Measurements from ENCODE around the gene RAD51AP2. TPM values are rescaled to one million over a fixed set of nuclear protein-coding genes. Genes with fewer than 3 reads are reported as not detected.
A peak's percentile ranks its signal among the peaks of the same experiment; 100 is the strongest.
"Not testable (repeated sequence)": the region's sequence is repeated elsewhere in the genome, so short reads cannot be mapped to it uniquely, and the experiment has no call there.

Gene RAD51AP2
- not detected for total RNA-seq

GRCh38 chr2:17518212-17519154, at the start of gene RAD51AP2:
RAD51AP2 (minus strand) TSS chr2:17518440; CDS start chr2:17518415, 25 bp downstream.
- H3K4me3 ChIP-seq, result peak within 1 kb of the TSS; percentile 34 to 59 (median 38)
- no peaks in the 10 kb centered on the region for H3K27me3 ChIP-seq
- H3K9me3 ChIP-seq, result no peaks in the 10 kb centered on the region
- no peaks in the 10 kb centered on the region for H3K36me3 ChIP-seq
- peak in 1 of 2 donors; percentile 30 for TF ChIP-seq POLR2A (IDR thresholded peaks at IDR 0.05)
- peak in 1 of 2 donors; percentile 29 for TF ChIP-seq EP300 (IDR thresholded peaks at IDR 0.05)
- TF ChIP-seq, protein P1, sequence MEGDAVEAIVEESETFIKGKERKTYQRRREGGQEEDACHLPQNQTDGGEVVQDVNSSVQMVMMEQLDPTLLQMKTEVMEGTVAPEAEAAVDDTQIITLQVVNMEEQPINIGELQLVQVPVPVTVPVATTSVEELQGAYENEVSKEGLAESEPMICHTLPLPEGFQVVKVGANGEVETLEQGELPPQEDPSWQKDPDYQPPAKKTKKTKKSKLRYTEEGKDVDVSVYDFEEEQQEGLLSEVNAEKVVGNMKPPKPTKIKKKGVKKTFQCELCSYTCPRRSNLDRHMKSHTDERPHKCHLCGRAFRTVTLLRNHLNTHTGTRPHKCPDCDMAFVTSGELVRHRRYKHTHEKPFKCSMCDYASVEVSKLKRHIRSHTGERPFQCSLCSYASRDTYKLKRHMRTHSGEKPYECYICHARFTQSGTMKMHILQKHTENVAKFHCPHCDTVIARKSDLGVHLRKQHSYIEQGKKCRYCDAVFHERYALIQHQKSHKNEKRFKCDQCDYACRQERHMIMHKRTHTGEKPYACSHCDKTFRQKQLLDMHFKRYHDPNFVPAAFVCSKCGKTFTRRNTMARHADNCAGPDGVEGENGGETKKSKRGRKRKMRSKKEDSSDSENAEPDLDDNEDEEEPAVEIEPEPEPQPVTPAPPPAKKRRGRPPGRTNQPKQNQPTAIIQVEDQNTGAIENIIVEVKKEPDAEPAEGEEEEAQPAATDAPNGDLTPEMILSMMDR (IDR thresholded peaks at IDR 0.05), result no peak
- peak within 1 kb of the TSS in 2 of 4 donors; percentile 37 to 80 for H3K27ac ChIP-seq
- H3K4me1 ChIP-seq, result peaks cover 0 to 11% (median 3%) of the 10 kb centered on the region in 4 donors
- DNase-seq (ENCODE audit: low spot score in 2 of 2), result peak; percentile 66 to 71
- WGBS, 2 donors, result 6 to 7% methylated on average over 30 to 38 of the region's 38 CpGs

GRCh38 chr2:17565726-17566125, 47.5 kb upstream of the RAD51AP2 start:
- not testable (repeated sequence) for H3K27ac ChIP-seq; H3K4me3 ChIP-seq; H3K9me3 ChIP-seq; H3K4me1 ChIP-seq; H3K36me3 ChIP-seq; DNase-seq (ENCODE audit: low spot score in 2 of 2); H3K27me3 ChIP-seq
- 91 to 92% methylated on average over 3 of the region's 3 CpGs for WGBS, 2 donors

- H3K36me3 ChIP-seq, result no peaks in the 10 kb centered on the region
These were observed 40.6 kb upstream of the RAD51AP2 start for GRCh38 chr2:17558878-17559277.

DNA sequence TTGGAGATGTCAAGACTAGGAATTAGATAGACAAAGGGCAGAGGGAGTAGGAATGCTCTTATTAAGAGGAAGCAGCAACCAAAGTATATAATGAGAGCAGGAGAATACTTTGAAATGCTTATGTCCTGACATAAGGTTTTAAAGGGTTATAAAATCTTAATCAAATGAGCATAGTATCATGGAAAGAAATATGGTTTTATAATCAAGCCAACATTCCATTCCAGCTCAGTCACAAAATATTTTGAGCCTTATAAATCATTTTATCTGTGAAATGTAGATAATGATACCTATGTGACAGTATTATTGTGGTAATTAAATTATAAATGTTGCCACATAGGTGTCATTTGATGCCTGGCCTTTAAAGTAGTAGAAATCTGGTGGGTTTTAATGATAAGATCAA, 39.8 kb upstream of the RAD51AP2 start:
- H3K4me1 ChIP-seq, result no peaks in the 10 kb centered on the region
- no peak overlapping the region for H3K4me3 ChIP-seq
- H3K9me3 ChIP-seq, result no peaks in the 10 kb centered on the region
- TF ChIP-seq, protein P1 (IDR thresholded peaks at IDR 0.05), result no peak
- no peak for TF ChIP-seq POLR2A (IDR thresholded peaks at IDR 0.05)
- TF ChIP-seq EP300 (IDR thresholded peaks at IDR 0.05), result no peak
- H3K27me3 ChIP-seq, result no peaks in the 10 kb centered on the region
- no peak for DNase-seq (ENCODE audit: low spot score in 2 of 2)
- no peaks in the 10 kb centered on the region for H3K36me3 ChIP-seq
- H3K27ac ChIP-seq, result no peak overlapping the region

More at GRCh38 chr2:17558878-17559277, 40.6 kb upstream of the RAD51AP2 start:
- WGBS, 2 donors, result 71 to 88% methylated on average over 3 of the region's 3 CpGs
- Histone ChIP-seq H3K27ac (no peak overlapping the region), H3K9me3 (no peaks in the 10 kb centered on the region), H3K4me1 (no peaks in the 10 kb centered on the region), H3K27me3 (no peaks in the 10 kb centered on the region), H3K4me3 (no peak overlapping the region)
- DNase-seq (ENCODE audit: low spot score in 2 of 2), result no peak
- TF ChIP-seq, protein P1 (IDR thresholded peaks at IDR 0.05), result no peak
- no peak for TF ChIP-seq POLR2A (IDR thresholded peaks at IDR 0.05)
- no peak for TF ChIP-seq EP300 (IDR thresholded peaks at IDR 0.05)

GRCh38 chr2:17557596-17557995, 39.4 kb upstream of the RAD51AP2 start:
- no peaks in the 10 kb centered on the region for H3K36me3 ChIP-seq
- DNase-seq (ENCODE audit: low spot score in 2 of 2), result no peak
- H3K27ac ChIP-seq, result no peak overlapping the region
- H3K27me3 ChIP-seq, result no peaks in the 10 kb centered on the region
- TF ChIP-seq EP300 (IDR thresholded peaks at IDR 0.05) (no peak), POLR2A (IDR thresholded peaks at IDR 0.05) (no peak)
- TF ChIP-seq, protein P1 (IDR thresholded peaks at IDR 0.05), result no peak
- H3K9me3 ChIP-seq, result no peaks in the 10 kb centered on the region
- no peak overlapping the region for H3K4me3 ChIP-seq
- H3K4me1 ChIP-seq, result no peaks in the 10 kb centered on the region
- 40 to 43% methylated on average over 5 of the region's 5 CpGs for WGBS, 2 donors
